GM19452 (cell line): ENCODE measurements around the gene CLTRN.
"Not testable (repeated sequence)": the region's sequence is repeated elsewhere in the genome, so short reads cannot be mapped to it uniquely, and the experiment has no call there.

Experiments used
- ATAC-seq: cut with Tn5 transposase; IDR thresholded peaks from one replicate; pipeline ENCODE4 v1.9.1; 2021; ENCODE audit not compliant: unreplicated experiment

CLTRN gene

GRCh38 chrX:15653961-15654360 lies 10.6 kb downstream of the CLTRN start:
- no peak for ATAC-seq

- ATAC-seq: not testable (repeated sequence)
Observed at GRCh38 chrX:15647510-15647909, 17.1 kb downstream of the CLTRN start.

- ATAC-seq: no peak
Observed at GRCh38 chrX:15646543-15646942, 18.1 kb downstream of the CLTRN start.

- no peak for ATAC-seq
Observed at GRCh38 chrX:15646031-15646430, 18.6 kb downstream of the CLTRN start.

- no peak for ATAC-seq
Observed at GRCh38 chrX:15645266-15645665, 19.3 kb downstream of the CLTRN start.

- no peak for ATAC-seq
Observed at GRCh38 chrX:15644560-15644872, 20.1 kb downstream of the CLTRN start.

GRCh38 chrX:15643786-15644559 lies 20.6 kb downstream of the CLTRN start:
- no peak for ATAC-seq

GRCh38 chrX:15631637-15632036 lies 33.0 kb downstream of the CLTRN start:
- no peak for ATAC-seq

- no peak for ATAC-seq
Observed at GRCh38 chrX:15623054-15623453, 41.6 kb downstream of the CLTRN start.

GRCh38 chrX:15619053-15619755 lies 45.4 kb downstream of the CLTRN start:
- no peak for ATAC-seq

- no peak for ATAC-seq
Observed at GRCh38 chrX:15617111-15617510, 47.5 kb downstream of the CLTRN start.

GRCh38 chrX:15616531-15616930 lies 48.1 kb downstream of the CLTRN start:
- ATAC-seq: no peak

GRCh38 chrX:15607067-15607466 lies 57.5 kb downstream of the CLTRN start:
- ATAC-seq: no peak

GRCh38 chrX:15606136-15606535 lies 58.5 kb downstream of the CLTRN start:
- no peak for ATAC-seq

GRCh38 chrX:15605226-15605625 lies 59.4 kb downstream of the CLTRN start:
- no peak for ATAC-seq

GRCh38 chrX:15602761-15603160 lies 61.8 kb downstream of the CLTRN start:
- no peak for ATAC-seq

- ATAC-seq: no peak
Observed at GRCh38 chrX:15601932-15602331, 62.7 kb downstream of the CLTRN start.

GRCh38 chrX:15600745-15601144 lies 63.9 kb downstream of the CLTRN start, which contains the start of gene ACE2:
Gene ACE2 (minus strand): TSS chrX:15600960. CDS start chrX:15600911, 49 bp downstream.
- no peak for ATAC-seq

- ATAC-seq: no peak
Observed at GRCh38 chrX:15600049-15600448, 64.6 kb downstream of the CLTRN start.

- ATAC-seq: no peak
Observed at GRCh38 chrX:15599461-15599860, 65.1 kb downstream of the CLTRN start.

GRCh38 chrX:15598026-15598425 lies 66.6 kb downstream of the CLTRN start:
- ATAC-seq: no peak

GRCh38 chrX:15594371-15594770 lies 70.2 kb downstream of the CLTRN start:
- no peak for ATAC-seq
